Measurements from ENCODE around the gene FHOD3.
A peak's percentile ranks its signal among the peaks of the same experiment; 100 is the strongest.

The FHOD3 gene

DNA sequence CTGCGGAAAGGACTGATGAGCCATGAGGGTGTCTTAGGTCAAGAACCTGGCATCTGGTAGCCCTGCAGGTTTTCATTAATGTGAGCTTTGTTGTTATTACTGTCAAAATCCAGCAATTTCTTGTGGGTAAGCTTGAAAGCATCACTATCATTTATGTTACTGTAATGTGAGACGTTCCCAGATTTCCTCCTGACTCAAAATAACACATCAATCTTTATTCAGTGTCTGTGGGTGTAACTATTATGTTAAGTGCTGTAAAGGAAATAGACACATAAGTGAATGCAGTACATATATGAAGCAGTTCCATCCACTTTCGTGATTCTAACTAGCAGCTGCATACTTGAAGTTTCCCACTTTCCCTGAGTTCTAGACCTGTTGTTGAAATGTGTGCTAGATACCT lies 89.8 kb downstream of the FHOD3 start:
- no peak for DNase-seq

DNA sequence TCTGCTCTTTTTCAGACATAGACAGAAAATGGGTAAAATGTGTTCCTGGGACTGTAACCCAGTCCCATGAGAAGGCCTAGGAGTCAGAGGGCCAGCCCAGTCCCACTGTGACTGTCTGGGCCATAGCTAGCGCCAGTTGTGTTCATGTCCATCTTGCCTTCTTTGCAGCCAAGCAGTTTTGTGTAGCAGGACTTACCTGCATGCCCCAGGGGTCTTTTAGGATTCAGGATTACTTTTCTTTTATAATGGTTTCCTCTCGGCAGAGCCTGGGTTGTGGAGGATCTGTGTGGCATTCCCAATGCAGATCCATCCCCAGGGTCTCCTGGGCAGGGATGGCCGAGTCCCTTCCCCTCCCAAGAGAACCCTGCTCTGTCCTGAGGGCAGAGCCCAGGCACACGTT lies 90.8 kb downstream of the FHOD3 start:
- DNase-seq, result no peak

DNA sequence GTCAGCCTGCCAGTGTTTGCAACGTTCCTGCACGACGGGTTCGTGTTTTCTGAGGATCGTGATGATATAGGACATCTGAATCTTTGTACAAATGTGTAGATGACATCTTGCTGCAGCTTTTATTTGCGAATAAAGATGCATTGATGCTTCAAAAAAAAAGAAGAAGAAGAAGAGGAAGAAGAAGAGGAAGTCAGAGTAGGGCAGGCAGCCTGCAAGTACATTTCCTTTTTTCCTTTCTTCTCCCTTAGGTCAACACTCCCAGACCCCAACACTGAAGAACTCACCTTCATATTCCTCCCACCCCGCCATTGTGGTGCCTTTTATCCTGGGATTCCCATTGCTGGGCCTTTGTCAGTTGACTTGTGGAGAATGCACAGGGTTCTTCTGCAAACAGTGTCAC lies 91.5 kb downstream of the FHOD3 start:
- no peak for DNase-seq

DNA sequence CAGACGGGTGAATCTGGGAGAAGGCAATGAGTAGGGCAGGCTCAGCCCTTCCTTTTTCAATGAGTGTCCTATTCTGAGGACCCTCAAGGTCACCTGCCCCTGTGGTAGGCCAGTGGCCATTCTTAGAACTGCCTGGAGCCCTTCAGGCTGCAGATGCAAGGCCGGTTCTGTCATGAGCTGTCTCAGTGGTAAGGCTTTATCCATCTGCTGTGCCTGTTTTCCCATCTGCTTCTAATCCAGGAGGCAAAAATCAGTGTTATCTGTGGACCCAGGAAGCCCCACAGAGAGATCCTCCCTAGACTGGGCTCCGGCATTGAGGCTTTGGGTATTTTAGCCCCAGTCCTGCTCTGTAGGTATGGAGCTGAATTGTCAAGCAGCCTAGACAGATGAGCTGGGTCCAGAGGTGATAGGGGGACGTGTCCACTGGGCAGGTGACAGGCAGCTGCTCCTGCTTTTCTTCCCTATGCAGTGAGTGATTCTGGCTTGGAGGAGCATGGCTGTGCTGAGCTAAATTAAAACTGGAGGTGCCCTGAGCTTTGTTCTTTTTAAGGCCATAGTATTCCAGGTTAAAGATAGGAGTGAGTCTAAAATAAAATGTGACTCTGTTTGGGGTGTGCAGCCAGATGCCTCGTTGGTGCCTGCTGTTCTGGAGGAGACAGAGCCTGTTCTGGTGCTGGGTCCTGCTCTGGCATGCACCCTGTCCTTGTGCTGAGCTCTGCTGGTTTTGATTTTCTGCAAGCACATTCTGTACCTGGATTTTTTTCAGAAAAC lies 92.5 kb downstream of the FHOD3 start:
- no peak for DNase-seq

DNA sequence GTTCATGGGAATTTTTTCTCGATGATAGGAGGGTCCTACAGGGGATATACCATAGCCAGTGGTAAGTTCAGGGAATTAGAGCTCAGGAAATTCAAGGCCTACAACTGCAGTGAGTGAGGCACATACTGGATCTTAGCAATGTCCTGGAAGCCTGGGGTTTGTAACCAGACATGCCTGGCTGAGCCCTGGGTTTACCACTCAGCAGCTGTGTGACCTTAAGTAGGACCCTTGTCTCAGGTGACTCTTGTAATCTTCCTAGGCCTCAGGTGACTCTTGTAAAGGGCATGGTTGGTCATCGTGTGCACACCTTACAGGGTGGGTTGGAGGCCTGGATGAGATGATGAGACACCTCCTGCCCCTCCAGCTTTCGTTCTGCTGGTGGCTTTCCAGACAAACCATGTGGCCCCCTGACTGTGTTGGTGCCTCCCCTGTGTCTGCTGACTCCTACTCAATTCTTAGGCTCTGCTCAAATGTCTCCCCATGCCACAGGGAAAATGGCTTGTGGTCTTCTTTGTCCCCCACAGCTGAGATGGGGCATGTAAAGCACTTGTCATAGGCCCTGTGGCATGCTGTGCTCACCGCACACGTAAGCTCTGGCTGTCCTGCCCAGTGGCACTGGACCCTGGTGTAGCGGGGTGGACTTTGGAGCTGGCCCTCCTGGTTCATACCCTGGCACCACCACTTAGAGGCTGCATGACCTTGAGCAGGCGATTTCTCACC lies 94.1 kb downstream of the FHOD3 start:
- no peak for DNase-seq

DNA sequence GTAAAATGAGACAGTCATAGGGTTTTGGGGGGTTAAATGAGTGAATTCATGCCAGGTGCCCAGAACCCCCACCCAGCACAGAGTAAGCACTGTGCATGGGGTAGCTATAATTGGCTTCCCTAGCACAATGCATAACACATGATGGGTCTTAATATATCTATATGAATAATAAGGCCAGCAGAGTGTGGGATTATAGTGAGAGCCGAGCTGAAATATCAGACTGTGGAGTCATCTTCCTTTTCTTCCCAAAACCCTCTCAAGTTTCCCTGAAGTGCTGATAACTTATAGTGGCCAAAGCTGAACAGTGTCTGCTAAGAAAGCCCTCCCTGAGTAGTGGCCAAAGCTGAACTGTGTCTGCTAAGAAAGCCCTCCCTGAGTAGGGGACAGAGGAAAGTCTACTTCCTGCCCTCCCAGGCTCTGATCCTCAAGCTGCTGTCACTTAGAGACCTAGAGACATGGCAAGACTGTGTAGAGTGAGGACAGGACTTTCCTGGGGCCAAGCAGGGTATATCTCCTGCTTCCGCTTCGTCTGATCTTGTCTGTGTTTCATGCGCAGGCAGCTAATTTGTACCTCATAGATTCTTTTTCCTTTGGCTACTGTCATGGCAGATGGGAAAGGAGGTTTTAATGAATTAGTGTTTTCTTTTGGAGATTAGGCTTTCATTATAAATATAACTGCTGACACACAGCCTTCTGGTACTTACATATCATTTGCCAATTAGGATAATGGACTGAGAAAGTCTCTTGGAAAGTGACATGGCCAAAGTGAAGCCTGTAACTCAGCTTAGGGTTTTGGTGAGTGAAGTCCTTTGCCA lies 94.9 kb downstream of the FHOD3 start:
- no peak for DNase-seq

DNA sequence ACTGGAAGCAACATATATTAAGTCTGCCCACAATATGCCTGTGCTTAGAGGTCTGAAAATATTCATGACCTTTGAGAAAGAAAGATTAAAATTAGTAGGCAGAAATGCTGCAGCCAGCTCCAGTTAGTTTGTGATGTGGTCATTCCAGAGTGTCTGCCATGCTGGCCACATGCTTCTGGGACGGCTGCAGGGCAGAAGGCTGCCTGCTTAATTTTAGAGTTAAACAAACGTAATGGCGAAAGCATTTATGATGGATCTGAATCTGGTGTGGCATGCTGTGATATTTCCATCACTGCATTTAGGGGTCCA lies 95.4 kb downstream of the FHOD3 start:
- DNase-seq, result no peak

DNA sequence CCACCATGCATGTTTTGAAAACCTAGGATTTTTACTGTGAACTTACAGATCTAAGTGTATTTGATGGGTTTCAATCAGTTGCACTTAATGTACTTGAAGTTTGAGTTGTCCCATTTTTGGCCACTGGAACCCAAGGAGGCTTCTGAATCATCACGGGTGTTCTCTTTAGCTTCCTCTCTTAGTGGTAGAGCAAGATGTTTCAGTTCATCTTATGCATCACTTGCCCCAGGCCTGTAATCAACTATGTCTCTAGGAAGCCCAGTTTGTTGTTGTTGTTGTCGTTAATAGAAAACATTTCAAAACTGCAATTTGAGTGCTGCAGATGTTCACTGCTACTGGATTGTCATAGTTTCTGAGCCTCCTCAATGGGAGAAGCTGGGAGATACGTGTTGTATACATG lies 97.0 kb downstream of the FHOD3 start:
- no peak for DNase-seq

DNA sequence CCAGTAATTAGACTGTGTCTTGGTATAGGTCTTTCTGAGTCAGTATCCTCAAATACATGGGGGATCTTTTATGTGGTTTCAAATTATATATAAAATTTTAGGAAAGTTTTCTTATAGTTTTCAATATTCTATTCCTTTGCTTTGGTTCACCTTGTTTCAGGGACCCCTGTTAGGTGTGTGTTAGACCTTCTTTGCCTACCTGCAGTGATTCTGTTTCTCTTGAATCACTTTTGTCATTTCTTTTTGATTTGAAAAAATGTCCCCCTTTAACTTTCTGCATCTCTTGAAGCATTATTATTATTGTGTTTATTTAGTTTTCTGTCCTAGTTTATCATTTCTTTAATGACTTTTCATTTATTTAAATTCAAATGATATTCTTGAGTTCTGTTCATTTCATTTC lies 98.7 kb downstream of the FHOD3 start:
- DNase-seq, result no peak

DNA sequence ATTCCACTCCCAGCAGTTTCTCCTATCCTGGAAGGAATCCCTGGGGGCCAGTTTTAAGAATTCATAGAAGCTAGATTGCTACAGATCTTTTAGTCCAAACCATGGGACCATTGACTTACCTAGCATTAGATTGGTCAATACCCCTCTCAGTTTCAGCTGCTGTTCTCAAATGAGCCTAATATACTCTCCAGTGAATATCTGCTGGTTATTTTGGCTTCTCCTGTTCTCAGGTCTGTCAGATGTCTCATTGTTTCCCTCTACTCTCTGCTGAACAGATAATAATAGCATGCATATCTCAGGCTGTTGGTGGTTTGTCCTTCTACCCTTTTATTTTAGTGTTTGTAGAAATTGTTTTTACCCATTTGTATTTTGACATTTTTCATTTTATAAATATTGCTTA lies 99.5 kb downstream of the FHOD3 start:
- DNase-seq, result no peak

DNA sequence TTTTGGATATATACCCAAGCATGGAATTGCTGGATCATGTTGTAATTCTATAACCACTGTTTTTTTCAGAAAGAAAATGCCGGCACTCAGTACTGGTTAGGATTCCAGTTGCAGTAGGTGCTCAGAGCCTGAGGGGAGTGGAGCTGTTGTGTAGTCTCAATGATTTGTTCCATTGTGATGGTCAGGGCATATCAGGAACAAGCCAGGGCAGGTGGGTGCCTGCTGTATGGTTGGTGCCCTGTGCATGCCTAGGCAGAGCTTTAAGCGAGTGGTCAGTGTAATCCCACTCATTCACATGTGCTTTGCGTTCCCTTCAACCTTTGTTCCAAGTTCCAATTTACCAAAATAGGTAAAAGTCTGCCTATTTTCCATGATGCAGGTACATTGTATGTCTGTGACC lies 100.9 kb downstream of the FHOD3 start:
- no peak for DNase-seq

DNA sequence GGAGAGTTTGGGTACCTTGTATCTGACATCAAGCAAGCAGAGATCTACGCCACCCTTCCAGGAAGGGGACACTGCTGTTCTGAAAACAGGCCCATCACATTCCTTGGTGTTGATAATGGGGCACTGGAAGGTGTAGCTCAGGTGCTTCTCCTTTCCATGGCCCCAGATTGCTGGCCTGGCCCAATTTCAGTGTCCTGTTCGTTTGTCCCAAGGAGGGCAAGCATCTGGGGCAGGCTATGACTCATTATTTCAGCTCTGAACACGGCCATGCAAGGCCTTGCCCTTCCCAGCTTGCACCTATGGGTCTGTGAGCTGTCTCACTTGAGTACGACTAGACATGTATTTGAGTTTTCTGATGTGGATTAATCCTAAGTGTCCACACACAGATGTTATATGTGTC lies 101.5 kb downstream of the FHOD3 start:
- no peak for DNase-seq

DNA sequence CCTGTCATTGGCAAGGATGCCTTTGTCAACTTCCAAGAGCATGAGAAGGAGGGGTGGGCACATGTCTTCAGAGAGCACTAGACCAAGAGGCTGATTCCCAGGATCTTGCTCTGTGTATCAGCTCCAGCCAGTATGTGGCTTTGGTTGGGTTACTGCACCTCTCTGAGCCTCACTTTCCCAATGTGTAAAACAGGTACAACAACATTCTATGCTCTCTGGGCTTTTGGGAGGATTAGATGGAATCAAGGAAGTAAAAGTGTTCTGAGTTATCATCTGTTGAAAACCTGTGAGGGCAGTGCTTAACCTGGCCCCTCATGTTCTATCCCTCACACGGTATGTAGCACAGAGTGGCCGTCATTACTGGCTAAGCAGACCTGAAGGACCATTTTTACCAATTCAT lies 103.9 kb downstream of the FHOD3 start:
- DNase-seq, result no peak

DNA sequence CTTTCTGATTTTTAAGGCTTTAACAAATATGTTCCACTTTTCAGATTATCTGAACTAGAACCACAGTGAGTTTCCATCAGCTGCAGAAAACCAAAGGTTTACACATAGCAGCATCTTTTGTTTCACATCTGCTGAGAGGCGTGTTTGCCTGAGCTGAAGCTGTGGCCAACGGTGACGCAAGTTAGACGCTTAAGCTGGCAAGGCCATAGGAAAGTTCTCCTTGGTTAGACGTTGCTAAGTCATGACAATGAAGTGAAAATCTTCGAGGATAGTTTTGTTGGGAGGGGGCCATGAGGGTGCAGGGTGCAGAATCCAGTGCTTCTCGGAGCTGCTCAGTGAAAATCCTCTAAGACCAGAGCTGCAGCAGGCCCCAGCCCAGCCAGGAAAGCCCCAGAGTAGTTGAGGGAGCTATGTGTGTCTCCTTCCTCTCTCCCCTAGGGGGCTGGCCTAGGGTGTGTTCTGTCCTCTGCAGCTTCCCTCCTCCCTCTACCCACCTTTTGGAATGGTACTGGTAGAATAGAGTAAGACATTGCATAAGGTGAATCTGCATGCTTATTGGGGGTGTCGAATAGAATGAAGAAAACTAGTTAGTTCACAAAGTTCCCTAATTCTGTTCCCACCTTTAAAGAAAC lies 105.4 kb downstream of the FHOD3 start:
- DNase-seq, result no peak

DNA sequence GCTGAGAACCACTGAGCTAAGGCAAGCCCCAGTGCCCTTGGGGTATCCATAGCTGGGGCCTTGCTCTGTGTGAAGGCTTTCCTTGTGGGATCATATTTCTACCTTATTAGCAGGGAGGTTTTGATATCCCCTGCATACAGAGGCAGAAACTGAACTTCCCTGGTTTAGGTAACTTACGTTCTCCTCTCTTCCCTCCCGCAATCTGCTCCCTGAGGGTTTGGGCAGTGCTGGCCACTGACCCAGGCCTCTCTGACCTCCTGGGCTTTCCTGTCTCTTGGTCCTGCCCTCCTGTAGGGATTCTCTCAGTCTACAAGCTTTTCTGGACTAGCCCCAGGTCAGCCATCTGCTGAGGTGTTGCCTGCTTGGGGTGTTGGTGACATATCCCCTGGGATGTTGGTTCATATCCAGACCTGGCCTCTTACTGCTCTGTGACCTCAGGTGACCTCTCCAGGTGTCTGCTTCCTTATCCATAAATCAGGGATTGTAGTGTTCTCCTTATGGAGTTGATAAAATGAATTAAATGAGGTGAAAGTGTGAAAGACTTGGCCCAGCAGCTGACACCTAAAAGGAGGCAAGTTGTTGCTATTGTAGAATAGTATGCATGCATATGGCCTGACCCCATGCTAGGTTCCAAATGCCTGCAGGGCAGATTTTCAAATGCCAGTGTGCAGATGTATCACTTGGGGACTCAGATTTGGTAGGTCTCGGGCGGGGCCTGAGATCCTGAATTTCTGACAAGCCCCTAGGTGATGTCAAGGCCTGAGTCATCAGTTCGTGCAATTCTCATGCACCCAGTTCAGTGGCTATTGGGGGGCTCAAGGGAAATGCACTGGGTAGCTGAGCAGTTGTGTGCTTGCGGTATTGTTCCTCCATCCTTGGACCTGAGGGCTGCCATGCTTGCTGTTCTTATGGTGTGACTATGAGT lies 106.6 kb downstream of the FHOD3 start:
- peak; percentile 22 for DNase-seq

DNA sequence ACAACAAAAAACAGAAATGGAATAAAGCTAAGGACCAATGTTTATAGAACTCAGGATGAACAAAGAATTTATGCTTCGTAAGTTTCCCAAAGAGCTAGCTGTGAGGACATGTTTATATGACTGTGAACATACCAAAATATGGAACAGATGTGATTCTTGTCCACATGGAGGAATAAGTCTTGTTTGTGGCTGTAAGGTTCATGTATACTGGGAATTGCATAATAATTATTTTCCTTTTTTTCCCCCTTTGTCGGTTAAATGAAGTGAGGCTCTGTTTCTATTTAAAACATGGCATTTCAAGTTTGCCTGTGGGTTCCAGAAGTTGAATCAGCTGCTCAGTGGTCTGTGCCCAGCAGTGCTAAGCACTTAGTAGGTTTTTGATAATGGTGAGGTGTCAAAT lies 108.1 kb downstream of the FHOD3 start:
- no peak for DNase-seq

DNA sequence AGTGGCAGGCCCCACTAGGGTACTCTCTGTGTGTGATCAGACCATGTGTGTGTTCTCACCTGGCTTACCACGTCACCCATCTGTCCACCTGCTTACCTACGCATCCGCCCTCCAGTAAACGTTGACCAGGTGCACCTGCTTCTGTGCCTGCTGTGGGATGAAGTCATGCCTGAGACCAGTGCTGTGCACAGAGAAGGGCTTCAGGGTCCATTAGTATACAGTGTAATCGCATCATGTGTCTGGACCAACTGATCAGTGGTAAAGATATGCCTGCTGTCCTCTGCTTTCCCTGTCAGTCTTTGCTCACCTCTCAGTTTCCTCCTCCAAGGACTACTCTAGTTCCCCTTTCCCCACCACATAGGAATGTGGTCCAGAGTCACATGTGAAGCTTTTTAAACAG lies 109.3 kb downstream of the FHOD3 start:
- DNase-seq, result no peak

DNA sequence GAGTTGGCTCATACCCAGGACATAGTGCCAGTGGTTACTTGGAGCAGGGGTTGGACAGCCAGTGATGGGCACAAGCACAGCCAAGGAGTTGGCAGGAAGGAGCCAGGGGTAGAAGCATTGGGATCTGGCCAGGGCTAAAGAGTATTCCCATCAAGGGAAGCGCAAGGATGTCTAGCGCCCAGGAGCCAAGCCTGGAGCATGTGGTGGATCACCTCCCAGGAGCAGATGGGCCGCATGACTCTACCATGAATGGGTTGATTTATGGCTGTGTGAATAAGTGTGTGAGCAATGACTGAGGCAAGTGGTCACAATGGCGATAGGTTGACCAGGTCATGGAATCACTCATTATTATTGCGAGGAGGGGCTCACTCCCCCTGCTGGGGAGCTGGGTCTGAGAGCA lies 111.1 kb downstream of the FHOD3 start:
- no peak for DNase-seq

DNA sequence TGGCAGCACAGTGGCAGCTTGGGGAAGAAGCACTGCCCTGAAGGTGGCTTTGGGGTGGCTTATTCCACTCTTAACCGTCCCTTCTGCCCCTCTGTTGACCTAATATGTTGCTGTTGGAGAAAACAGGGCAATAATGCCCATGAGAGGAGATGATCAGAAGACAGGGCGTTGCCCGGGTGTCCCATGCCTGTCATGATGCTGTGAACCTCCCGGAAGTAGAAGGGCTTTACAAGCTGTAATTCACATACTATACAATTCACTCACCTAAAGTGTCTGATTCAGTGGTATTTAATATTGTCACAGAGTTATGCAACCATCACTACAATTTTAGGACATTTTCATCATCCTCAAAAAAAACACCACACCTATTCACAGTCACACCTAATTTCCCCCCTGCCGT lies 112.3 kb downstream of the FHOD3 start:
- no peak for DNase-seq

DNA sequence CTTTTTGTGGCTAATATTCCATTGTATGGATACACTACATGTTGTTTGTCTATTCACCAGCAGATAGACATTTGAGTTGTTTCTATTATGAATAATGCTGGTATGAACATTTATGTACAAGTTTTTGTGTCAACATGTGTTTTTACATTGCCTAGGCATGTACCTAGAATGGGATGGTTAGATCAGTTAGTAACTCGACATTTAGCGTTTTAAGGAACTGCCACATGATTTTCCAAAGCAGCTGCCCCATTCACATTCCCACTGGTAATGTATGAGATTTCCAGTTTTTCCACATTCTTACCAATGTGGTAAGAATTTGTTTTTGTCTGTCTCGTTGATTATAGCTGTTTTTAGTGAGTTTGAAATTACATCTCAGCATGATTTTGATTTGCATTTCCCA lies 112.8 kb downstream of the FHOD3 start:
- DNase-seq, result no peak

DNA sequence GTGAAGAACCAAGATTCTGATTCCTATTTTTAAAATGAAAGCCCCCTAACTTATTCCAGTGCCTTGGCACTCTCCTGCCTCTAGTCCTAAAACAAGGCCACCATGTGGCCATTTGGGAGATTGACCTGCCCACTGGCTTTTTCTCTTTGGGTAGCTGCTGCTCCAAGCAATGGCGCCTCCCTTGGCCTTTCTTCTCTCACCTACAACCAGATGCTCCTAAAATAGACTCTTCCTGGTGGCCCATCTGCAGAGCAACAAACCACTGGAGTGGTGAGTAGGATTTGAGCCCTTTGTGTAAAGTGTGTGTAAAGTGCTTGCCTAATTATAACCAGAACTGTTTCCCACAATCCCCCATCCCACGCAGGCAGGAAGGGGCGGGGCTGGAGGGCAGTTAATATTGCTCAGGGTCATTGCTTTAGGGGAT lies 114.2 kb downstream of the FHOD3 start:
- DNase-seq, result no peak

DNA sequence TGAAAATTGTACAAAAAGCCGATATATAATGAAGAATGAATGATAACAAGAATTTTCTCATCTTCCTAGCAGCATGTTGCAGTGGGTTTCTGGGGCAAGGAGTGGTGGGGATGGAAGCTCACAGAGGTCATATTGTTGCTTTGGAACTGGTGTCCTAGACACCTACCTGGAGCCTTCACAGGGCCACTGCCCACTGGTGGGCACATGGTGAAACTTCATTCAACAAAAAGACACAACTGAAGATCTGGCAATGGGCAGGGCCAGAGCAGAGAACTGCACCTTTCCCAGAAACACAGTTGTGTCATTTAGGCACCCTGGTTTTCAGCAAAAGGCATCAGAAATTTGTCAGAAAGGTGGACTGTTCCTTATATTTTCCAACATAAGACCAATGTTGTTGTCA lies 115.3 kb downstream of the FHOD3 start:
- DNase-seq, result no peak

DNA sequence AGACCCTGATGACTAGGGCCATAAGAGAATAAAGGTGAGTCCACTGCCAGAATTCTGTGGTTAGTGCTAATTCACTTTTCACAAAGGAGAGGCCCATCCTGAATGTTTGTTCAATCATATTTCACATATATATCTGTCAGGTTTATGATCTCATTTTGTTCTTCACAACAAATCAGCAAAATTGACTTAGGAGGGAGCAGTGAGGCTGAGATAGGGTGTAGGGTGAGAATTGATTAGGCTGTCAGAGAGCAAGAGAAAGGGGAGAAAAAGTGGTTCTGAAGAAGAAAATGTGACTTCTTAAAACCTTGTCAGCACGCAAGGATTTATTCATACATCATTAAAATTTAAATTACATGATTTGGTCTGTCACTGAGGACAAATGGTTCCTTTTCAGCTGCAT lies 117.7 kb downstream of the FHOD3 start:
- no peak for DNase-seq

Data from NCI-H2171 (cell line).